Amniotic stem cell (primary cell): Measurements from ENCODE around the gene RAB1A.
"Not testable (repeated sequence)": the region's sequence is repeated elsewhere in the genome, so short reads cannot be mapped to it uniquely, and the experiment has no call there.

ENCODE experiments used
- DNase-seq: peaks from one replicate; lab custom pipeline; 2025; lab: John Stamatoyannopoulos, UW

RAB1A gene

DNA sequence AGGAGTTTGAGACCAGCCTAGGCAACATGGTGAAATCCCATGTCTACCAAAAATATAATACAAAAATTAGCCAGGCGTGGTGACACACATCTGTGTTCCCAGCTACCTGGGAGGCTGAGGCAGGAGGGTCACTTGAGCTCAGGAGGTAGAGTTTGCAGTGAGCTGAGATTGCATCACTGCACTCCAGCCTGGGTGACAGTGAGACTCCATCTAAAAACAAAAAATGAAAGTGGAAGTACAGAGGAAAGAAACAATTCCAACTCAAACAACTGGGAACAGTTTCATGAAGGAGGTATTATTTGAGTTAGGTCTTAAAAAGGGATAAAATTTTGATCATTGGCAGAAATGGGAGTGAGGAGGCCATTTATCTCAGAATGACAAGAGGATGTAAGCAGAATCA, 6.3 kb upstream of the RAB1A start:
- no peak for DNase-seq

DNA sequence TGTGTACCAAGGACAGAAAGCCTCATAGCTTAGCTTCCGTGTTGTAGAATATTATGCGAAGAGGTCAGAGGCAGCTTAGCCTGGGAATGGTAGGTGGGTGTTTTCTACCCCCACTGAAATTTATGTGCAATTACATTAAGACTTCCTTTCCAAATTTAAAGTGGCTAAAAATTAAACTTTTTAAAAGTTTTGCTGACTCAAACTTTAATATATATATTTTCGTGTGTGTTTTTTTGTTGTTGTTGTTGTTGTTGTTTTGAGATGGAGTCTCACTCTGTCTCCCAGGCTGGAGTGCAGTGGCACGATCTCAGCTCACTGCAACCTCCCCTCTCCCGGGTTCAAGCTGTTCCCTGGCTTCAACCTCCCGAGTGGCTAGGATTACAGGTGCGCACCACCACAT, 4.3 kb upstream of the RAB1A start:
- no peak for DNase-seq

DNA sequence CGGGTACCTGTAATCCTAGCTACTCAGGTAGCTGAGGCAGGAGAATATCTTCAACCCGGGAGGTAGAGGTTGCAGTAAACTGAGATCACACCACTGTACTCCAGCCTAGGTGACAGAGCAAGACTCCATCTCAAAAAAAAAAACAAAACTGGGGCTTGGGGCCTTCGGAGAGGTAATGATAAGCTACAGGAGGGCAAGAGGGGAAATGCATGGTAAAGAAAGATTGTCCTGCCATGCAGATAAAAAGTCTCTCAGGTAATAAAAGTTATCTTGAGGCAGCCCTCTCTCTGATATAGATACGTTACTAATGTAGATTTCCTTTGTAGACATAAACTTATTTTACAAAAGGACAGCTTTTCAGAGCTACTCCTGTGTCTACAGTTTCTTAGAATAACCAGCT, 3.7 kb upstream of the RAB1A start:
- no peak for DNase-seq

DNA sequence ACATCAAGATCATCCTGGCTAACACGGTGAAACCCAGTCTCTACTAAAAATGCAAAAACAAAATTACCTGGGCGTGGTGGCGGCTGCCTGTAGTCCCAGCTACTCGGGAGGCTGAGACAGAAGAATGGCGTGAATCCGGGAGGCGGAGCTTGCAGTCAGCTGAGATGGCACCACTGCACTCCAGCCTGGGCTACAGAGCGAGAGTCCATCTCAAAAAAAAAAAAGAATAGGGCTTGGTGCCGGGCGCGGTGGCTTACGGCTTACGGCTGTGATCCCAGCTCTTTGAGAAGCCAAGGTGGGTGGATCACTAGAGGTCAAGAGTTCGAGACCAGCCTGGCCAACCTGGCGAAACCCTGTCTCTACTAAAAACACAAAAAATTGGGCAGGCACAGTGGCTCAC, 3.0 kb upstream of the RAB1A start:
- not testable (repeated sequence) for DNase-seq

DNA sequence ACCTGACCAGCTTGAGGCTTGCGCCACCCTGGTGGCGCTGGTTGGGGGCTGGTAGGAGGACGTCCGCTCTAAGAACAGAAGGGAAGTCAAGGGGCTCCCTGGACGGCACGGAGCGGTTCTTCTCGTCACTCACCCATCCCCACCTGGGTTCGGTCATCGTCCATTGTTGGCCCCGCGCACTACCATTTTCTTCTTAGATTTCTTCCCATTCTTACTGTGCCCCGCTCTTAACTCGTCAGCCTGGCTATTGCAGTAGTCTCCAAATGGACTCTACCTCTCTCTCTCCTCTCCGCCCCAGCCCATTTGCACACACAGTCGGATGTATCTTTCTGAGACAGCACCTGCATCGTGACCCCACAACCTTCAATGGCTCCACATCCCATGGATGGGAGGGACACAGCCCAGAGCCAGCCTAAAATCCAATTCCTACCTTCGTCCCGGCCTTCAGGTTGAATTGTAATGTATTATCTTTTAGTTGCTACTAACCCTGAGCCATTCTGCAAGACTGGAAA, 814 bp upstream of the RAB1A start:
- no peak for DNase-seq

DNA sequence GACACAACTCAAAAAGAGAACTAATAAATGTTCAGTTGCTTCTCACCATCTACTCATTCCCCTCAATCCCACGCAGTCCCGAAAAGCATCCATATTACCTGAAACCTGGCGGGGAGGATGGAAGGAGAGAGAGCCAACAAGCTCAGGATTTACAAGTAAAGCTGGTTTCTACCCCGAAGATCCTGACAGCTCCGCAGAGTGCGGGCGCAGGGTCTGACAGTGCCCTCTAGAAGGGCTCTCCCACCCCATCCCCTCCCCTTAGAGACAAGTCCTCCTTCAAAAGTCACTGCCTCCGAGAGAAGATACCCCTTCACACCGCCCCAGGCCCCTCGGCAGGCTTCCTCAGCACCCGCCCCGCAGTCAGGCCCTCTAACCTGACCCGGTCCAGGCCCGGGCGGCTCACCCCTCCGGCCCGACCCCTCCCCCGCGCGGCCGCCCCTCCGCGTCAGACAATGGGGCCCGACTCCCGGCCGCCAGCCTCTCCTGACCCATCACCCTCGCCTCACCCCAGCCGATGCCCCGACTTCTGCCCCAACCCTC, 550 bp downstream of the RAB1A start:
- DNase-seq: no peak

DNA sequence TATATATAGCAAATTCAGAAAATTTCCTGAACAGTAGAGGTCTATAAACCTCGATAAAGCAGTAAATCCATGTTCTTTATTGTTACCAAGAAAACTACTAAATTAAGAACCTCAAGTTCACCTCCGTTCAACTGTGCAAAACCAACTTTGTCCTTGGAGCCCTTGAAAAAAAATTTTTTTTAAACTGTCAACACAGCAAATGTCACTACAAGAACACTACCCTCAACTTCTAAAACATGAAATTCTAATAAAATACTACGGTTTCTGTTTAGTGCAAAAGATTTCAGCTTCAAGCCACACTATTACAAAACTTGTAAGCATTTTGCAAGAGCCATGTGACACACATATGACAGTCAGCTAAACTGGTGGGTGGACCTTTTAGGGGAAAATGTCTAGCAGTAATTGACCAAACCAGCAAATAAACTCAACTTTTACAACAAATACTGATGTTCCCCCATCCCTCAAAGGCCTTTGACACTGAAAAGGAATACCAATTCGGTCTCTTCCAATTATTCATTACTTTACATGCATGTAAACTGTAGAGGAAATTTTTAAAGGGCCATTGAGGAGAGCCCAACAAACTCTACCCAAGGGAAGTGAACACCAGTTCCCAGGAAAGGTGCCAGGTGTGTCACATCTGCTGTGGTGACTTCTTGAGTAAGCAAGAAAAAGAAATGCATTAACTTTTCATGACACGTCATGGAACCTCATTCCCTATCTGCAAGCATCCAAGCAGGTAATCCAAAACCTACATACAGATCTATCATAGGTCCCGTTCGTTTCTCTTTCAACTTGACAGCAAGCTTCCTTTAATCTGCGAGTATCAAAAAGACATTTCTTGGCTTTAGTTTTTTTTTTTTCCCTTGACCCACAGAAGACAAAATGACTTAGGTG, 1.4 kb downstream of the RAB1A start:
- DNase-seq: no peak

DNA sequence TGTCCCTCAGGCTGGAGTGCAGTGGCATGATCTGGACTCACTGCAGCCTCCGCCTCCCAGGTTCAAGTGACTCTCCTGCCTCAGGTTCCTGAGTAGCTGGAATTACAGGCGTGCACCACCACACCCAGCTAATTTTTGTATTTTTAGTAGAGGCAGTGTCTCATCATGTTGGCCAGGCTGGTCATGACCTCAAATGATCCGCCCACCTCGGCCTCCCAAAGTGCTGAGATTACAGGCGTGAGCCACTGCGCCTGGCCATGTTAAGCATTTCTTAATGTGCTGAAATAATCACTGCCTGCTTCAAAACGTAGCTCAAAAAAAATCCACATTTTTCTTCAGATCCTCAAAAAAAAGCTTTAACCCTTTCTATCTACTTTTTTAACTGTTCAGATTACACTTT, 4.4 kb downstream of the RAB1A start:
- DNase-seq: not testable (repeated sequence)

DNA sequence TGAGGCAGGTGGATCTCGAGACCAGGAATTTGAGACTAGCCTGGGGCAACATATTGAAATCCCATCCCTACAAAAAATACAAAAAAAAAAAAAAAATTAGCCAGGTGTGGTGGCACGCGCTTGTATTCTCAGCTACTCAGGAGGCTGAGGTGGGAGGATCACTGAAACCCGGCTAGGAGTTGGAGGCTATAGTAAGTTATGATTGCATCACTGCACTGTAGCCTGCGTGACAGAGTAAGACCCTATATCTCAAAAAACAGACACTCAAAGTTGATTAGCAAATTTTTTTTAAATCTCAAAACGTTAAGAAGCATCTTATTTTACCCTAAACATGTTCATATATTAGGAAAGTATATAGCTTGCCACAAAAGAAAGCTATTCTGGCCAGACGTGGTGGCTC, 7.6 kb downstream of the RAB1A start:
- no peak for DNase-seq

DNA sequence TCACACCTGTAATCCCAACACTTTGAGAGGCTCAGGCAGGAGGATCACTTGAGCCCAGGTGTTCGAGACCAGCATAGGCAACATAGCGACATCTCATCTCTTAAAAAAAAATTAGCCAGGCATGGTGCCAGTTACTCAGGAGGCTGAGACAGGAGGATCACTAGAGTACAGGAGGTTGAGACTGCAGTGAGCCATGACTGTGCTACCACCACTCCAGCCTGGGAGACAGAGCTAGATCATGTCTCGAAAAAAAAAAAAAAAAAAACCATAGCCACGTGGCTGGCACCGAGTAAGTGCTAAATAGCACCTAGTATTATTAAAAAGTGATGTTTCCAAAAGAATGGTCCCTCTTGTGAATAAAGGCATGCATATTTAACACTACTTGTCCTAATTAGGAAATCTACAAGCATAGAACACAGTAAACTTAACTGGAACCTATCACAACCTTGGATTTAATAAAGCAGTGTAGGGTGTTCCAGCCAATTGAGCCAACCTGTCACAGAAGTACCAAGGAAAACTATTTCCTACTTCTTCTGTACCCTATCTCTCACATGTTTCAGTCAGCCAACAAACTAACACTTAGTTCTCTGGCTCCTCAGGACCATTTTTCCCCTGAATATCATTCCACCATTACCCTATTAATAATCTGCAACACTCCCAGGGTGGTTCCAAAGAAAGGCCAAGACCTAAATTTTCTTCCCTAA, 8.8 kb downstream of the RAB1A start:
- DNase-seq: no peak

DNA sequence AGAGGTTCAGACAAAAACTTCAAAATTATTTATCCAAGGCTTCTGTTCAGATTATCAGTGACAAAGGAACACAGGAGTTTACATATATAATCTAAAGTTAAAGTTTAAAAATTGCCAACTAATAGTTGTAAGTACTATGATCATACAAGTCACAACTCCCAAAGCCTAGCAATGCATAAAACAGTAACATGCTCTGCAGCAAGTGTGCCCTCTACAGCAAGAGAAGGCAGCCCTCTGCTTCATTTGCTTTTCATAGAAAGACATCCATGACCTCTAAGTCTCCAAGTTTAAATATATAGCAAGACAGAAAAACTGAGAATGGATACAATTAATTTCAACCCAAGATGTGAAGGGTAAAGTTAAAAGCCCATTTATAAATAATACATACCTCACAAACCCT, 13.3 kb downstream of the RAB1A start:
- DNase-seq: no peak

DNA sequence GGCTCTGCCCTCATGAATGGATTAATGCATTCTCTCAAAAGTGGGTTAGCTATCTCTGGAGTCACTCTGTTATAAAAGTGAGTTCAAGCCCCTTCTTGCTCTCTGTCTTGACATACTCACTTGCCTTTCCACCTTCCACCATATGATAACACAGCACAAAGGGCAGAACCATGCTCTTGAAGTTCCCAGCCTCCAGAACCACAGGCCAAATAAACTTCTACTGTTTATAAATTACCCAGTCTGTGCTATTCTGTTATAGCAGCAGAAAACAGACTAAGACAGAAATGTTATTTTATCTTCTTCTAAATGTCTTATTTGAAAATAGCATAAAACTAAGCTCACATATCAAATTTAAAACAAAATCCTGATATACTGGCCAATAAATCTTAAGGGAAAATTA, 15.0 kb downstream of the RAB1A start:
- DNase-seq: no peak

DNA sequence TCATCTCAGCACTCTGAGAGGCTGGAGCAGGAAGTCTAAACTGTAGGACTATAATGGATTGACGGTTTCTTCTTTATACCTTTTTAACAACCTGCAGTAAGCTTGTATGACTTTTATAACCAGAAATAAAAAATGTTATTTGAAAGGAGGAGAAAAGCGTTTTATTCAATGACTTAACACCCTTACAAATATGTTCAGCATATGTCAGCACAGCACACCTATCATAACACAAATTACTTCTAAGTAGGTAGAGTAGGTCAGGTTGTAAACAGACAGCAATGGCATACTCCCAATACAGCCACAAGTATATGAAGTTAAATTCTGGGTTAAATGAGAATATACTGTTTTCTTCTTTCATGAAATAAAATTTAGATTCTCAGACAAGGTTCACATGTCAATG, 16.1 kb downstream of the RAB1A start:
- no peak for DNase-seq

DNA sequence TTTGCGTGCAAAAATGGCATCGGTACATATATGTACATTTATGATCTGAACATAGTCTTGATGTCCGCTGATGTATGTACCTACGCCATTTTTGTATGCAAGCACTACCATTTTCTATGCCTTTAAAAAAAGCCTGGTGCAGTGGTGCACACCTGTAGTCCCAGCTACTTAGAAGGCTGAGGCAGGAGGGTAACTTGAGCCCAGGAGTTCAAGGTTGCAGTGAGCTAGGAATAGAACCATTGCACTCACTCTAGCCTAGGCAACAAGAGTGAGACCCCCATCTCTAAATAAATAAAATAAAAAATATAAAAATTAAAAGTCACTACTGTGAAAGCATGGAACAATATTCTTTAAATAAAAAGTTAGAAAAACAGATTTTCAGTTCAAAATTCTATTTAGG, 16.7 kb downstream of the RAB1A start:
- DNase-seq: no peak

DNA sequence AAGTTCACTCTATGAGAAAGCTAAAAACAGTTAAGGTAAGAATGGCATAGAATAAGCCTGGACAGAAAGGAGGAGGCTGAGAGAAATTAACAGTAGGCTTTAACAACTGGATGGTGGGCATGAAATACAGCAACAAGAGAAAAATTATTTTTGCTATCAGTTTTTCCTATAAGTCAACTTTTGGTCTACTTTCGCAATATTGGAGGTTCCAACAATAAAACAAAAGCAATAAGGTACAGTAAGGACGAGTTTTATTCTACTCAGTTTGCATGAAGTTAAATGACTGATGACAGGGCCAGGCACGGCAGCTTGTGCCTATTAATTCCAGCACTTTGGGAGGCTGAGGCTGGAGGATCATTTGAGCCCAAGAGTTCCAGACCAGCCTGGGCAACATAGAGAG, 17.3 kb downstream of the RAB1A start:
- no peak for DNase-seq

DNA sequence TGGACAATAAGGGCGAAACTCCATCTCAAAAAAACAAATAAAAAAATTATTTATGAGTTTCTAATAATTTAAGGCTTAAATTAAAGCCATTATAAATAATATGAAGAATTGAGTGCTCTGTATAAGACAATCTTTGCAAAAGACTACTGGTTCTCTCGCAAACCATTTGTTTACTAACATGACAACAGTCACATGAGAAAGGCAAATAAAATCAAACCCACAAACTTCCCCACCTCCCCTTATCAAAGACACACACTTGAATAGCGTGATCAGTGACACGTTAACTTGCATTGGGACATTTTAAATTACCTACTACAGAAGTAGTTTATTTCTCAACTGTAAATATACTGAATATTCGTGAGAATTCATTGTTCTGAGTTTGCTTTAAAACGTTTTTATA, 21.1 kb downstream of the RAB1A start:
- no peak for DNase-seq

DNA sequence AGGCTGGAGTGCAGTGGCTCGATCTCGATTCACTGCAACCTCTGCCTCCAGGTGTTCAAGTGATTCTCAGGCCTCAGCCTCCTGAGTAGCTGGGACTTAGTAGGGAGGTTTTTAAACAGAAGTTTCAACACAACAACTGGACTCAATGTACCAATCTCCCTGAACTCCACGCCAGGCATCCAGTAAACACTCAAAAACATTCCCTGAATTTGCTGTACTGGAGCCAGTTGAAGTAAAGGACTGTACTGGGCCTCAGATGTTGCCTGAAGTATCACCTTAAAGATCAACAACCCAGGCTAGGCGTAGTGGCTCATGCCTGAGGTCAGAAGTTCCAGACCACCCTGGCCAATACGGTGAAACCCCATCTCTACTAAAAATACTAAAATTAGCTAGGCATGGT, 22.4 kb downstream of the RAB1A start:
- no peak for DNase-seq

DNA sequence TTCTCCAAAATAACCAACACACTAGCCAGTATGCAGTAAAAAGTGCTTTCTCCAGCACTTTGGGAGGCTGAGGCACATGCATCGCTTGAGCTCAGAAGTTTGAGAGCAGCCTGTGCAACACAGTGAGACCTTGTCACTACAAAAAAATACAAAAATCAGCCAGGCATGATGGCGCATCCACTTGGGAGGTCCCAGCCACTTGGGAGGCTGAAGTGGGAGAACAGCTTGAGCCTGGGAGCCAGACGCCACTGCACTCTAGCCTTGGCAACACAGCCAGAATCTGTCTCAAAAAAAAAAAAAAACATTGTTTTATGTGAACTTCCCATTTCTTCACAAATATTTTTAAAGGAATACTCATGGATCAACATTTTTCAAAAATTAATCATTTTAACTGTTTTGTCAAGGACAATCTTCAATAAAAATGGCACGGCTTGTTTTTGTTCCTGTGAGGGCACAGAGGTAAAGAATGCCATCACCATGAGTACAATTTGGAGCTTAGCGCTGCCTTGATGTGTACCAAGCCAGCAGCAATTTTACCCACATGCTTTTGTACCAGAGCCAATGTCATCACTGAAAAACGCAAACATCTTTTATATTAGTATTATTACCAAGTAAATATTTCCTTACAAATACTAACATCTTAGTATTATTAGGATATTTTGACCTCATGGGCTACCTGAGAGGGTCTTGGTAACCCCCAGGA, 26.7 kb downstream of the RAB1A start:
- DNase-seq: no peak

DNA sequence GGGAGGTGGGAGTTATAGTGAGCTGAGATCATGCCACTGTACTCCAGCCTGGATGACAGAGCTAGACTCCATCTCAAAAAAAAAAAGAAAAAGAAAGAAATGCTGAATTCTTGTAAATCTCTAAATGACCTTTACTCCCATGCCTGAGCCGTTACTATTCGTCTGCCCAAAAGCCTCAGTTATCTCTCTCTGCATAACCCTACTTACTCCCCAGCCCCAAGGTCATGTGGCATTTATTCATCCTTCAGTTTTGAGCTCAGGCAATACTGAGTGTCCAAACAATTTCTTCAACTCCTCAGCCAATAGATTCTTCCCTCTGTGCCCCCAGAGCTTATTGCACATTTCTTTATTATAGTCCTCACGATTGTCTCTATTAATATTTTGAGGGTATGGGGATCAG, 28.8 kb downstream of the RAB1A start:
- no peak for DNase-seq

DNA sequence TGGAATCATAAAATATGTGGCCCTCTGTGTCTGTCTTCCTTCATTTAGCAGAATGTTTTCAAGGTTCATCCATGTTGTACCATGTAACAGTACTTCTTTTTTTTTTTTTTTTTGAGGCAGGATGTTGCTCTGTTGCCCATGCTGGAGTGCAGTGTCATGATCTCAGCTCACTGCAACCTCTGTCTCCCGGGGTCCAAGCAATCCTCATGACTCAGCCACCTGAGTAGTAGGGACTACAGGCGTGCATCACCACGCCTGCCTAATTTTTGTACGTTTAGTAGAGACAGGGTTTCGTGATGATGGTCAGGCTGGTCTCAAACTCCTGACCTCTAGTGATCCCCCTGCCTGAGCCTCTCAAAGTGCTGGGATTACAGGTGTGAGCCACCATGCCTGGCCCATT, 31.2 kb downstream of the RAB1A start:
- DNase-seq: no peak

DNA sequence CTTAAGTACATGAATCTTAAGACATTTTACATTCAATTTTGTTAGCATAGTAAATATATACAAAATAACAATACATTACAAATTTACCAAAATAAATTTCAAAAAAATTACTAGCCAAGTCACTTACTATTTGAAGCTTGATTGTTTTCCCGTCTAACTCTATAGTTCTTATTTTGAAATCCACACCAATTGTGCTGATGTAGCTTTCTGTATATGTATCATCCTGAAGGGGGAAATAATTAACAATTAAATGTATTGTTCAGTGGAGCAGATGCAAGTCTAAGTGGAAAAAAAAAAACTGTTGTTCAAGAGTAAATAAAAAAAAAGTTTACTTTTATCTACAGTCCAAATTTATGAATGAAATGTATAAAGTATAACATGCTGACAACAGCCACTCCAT, 32.1 kb downstream of the RAB1A start:
- DNase-seq: no peak

DNA sequence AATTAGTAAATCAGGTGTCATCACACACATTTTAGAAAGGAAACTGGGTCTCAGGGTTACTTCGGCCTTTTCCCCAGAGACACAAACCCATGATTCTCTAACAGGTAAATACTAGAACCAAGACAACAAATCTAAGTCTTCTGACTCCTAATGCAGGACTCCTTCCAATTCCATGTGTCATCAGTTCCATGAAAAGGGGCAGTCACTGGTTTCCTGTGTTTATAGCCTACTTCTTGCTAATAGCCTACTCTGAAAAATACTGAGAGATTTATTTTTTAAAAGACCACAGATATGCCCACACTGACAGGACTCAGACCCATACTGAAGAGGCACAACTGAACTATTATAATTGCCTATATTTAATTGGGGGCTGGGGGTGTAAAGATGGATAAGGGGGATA, 33.0 kb downstream of the RAB1A start:
- DNase-seq: no peak

DNA sequence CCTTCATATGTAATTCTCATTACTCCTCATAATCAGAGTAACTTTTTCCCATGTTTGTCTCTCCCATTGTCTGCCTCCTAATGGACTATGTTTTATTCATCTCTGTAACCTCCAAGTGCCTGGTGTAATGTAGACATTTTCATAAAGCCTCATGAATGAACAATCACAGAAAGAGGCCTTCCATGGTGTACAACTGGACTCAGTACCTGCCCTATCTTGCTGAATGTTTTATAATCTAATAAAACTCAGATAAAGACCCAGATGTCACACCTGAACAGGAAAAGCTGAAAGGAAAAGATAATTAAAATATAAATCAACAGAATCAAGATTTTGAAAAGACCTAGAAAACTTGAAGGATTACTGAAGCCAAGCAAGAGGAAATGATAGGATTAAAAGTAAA, 36.7 kb downstream of the RAB1A start:
- no peak for DNase-seq
